Measurements from ENCODE around the gene JAZF1. TPM values are rescaled to one million over a fixed set of nuclear protein-coding genes. Genes with fewer than 3 reads are reported as not detected.

JAZF1 gene
- total and polyA plus RNA-seq, 2 experiments from 2014 or later = 9.5 to 12.1 TPM

DNA sequence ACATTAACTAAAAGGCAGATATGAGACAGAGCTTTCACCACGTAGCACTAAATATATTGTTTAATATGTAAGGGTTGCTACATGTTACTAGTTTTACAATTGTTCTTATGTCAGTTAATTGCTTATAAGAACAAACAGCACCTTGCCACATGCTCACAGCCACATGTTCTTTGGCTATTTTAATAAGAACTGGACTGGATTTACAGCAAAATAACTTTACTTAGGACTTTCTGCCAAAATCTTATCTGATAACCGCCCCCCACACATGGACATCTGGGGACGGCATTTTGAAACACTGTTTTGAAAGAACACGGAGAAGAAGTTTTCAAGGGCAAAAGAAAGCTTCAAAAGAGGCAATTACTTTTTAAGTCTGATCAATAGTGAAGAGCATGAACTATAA, 45.3 kb downstream of the JAZF1 start:
- no peak overlapping the region for H2AFZ ChIP-seq

DNA sequence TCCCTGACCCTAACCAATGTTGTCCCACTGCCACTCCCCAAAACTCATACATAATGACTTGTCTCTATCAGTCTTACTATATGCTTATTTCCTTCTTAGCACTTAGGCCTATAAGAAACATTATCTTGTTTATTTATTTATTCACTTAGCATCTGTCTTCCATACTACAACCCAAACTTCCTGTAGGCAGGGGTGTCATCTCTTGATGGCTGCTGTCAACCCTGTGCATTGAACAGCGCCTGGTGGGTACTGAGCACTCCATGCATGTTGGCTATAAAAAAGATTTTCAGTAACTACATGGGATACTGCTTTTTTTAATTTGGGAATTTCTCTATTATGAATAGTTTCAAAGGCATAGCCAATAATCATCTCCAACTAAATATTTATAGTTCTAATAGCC, 46.7 kb downstream of the JAZF1 start:
- Histone ChIP-seq H3K4me2 (no peak overlapping the region), H3K36me3 (replicated peaks; ENCODE audit: insufficient read depth, low read depth) (no peaks in the 10 kb centered on the region), H3K4me3 (no peak overlapping the region), H3K27me3 (no peaks in the 10 kb centered on the region), H3K4me1 (ENCODE audit: insufficient read depth) (peaks cover 10% of the 10 kb centered on the region), H2AFZ (no peak overlapping the region), H3K79me2 (no peaks in the 10 kb centered on the region), H3K27ac (no peak overlapping the region), H3K9me2 (replicated peaks; ENCODE audit: insufficient read depth) (no peaks in the 10 kb centered on the region), H3K9me3 (ENCODE audit: low read depth) (no peaks in the 10 kb centered on the region), H4K20me1 (ENCODE audit: insufficient read depth, poor library complexity, severe bottlenecking) (no peaks in the 10 kb centered on the region)
- no peak for DNase-seq (ENCODE audit: low spot score)
- 96% methylated on average over 1 of the region's 1 CpG for WGBS (ENCODE audit: low lambda C conversion rate, missing lambda C conversion rate)
- TF ChIP-seq, protein P1, sequence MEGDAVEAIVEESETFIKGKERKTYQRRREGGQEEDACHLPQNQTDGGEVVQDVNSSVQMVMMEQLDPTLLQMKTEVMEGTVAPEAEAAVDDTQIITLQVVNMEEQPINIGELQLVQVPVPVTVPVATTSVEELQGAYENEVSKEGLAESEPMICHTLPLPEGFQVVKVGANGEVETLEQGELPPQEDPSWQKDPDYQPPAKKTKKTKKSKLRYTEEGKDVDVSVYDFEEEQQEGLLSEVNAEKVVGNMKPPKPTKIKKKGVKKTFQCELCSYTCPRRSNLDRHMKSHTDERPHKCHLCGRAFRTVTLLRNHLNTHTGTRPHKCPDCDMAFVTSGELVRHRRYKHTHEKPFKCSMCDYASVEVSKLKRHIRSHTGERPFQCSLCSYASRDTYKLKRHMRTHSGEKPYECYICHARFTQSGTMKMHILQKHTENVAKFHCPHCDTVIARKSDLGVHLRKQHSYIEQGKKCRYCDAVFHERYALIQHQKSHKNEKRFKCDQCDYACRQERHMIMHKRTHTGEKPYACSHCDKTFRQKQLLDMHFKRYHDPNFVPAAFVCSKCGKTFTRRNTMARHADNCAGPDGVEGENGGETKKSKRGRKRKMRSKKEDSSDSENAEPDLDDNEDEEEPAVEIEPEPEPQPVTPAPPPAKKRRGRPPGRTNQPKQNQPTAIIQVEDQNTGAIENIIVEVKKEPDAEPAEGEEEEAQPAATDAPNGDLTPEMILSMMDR (IDR thresholded peaks at IDR 0.05; ENCODE audit: poor library complexity) = no peak
- TF ChIP-seq EZH2phosphoT487 (IDR thresholded peaks at IDR 0.05; ENCODE audit: low read depth, severe bottlenecking, unreplicated experiment) (no peak), EZH2 (IDR thresholded peaks at IDR 0.05; ENCODE audit: borderline replicate concordance) (no peak)

More for the DNA sequence above, 45.3 kb downstream of the JAZF1 start:
- Histone ChIP-seq H3K4me3 (no peak overlapping the region), H3K4me1 (ENCODE audit: insufficient read depth) (peaks cover 10% of the 10 kb centered on the region), H3K79me2 (no peaks in the 10 kb centered on the region), H3K9me2 (replicated peaks; ENCODE audit: insufficient read depth) (no peaks in the 10 kb centered on the region), H3K9me3 (ENCODE audit: low read depth) (no peaks in the 10 kb centered on the region), H3K27me3 (no peaks in the 10 kb centered on the region), H3K27ac (peak overlapping the region; percentile 24), H4K20me1 (ENCODE audit: insufficient read depth, poor library complexity, severe bottlenecking) (no peaks in the 10 kb centered on the region), H3K4me2 (peak overlapping the region; percentile 38), H3K36me3 (replicated peaks; ENCODE audit: insufficient read depth, low read depth) (no peaks in the 10 kb centered on the region)
- no peak for TF ChIP-seq EZH2phosphoT487 (IDR thresholded peaks at IDR 0.05; ENCODE audit: low read depth, severe bottlenecking, unreplicated experiment)
- TF ChIP-seq, protein P1 (IDR thresholded peaks at IDR 0.05; ENCODE audit: poor library complexity) = no peak
- no peak for TF ChIP-seq EZH2 (IDR thresholded peaks at IDR 0.05; ENCODE audit: borderline replicate concordance)
- 37% methylated on average over 4 of the region's 4 CpGs for WGBS (ENCODE audit: low lambda C conversion rate, missing lambda C conversion rate)
- no peak for DNase-seq (ENCODE audit: low spot score)

DNA sequence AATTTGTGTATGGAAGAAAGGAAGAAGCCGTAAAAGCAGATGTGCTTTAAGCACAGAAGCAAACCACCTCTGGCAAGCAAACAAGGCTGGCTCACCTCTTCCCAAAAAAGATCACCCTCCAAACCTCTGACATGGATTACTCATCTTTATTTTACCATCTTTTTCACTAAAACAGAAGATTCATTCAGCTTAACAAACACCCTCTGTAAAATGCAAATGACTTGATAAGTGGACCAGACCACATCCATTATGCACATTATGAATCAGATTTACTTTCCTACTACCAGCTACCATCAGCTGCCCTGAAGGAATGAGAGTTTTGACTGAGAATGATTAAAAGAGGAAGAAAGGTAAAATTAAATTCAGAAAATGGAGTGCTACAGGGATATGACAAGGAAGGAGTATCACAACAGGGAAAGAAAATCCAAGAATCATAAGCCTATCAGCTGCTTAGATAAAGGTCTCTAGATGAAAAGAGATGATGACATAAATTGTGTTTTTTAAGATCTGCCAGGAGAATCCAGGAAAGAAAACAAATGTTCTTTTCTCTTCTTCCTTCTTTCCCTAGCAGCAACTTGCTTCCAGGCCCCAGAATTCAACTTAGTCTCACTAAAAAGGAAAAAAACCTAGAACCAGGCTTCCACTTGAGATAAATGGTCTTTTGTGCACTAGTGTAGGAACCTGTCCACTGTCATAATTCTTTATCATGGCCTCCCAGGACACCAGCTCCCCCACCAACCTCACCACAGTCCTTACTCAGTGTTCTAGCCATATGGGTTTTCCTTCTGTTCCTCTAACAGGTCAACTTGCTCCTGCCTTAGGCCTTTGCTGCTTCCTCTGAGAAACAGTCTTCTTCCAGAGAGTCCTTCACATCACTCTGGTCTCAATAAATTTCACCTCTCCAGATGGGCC, 47.4 kb downstream of the JAZF1 start:
- Histone ChIP-seq H3K27ac (no peak overlapping the region), H3K4me3 (no peak overlapping the region), H3K36me3 (replicated peaks; ENCODE audit: insufficient read depth, low read depth) (no peaks in the 10 kb centered on the region), H3K4me1 (ENCODE audit: insufficient read depth) (peaks cover 10% of the 10 kb centered on the region), H2AFZ (no peak overlapping the region), H3K27me3 (no peaks in the 10 kb centered on the region), H4K20me1 (ENCODE audit: insufficient read depth, poor library complexity, severe bottlenecking) (no peaks in the 10 kb centered on the region), H3K79me2 (no peaks in the 10 kb centered on the region), H3K9me3 (ENCODE audit: low read depth) (no peaks in the 10 kb centered on the region), H3K4me2 (no peak overlapping the region), H3K9me2 (replicated peaks; ENCODE audit: insufficient read depth) (no peaks in the 10 kb centered on the region)
- DNase-seq (ENCODE audit: low spot score) = no peak
- no peak for TF ChIP-seq EZH2 (IDR thresholded peaks at IDR 0.05; ENCODE audit: borderline replicate concordance)
- WGBS (ENCODE audit: low lambda C conversion rate, missing lambda C conversion rate) = 89% methylated on average over 1 of the region's 1 CpG

DNA sequence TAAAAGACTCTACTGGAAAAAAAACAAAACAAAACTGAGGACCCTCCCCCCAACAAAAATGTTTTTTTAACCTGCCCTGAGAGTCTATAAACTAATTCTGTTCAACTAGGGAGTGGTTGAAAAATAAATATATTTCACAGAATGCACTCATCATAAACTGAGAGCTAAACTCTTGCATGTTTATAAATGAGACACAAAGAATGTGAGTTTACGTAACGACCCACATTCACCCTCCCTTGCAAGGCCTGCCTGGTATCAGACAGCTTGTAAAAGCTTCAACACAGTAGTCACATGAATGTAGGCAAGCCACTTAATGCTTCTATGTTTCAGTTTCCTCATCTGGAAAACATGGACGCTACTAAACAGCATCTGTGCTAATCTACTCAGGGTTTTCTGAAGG, 50.3 kb downstream of the JAZF1 start:
- no peak overlapping the region for H3K4me2 ChIP-seq
- H2AFZ ChIP-seq = no peak overlapping the region
- H3K9me2 ChIP-seq (replicated peaks; ENCODE audit: insufficient read depth) = no peaks in the 10 kb centered on the region
- H3K27ac ChIP-seq = peak overlapping the region; percentile 56
- no peaks in the 10 kb centered on the region for H3K9me3 ChIP-seq (ENCODE audit: low read depth)
- no peaks in the 10 kb centered on the region for H4K20me1 ChIP-seq (ENCODE audit: insufficient read depth, poor library complexity, severe bottlenecking)
- peak; percentile 53 for DNase-seq (ENCODE audit: low spot score)
- no peak overlapping the region for H3K4me3 ChIP-seq
- H3K27me3 ChIP-seq = no peaks in the 10 kb centered on the region
- 34% methylated on average over 3 of the region's 3 CpGs for WGBS (ENCODE audit: low lambda C conversion rate, missing lambda C conversion rate)
- TF ChIP-seq EZH2phosphoT487 (IDR thresholded peaks at IDR 0.05; ENCODE audit: low read depth, severe bottlenecking, unreplicated experiment) (no peak), EZH2 (IDR thresholded peaks at IDR 0.05; ENCODE audit: borderline replicate concordance) (no peak)
- TF ChIP-seq, protein P1 (IDR thresholded peaks at IDR 0.05; ENCODE audit: poor library complexity) = no peak
- no peaks in the 10 kb centered on the region for H3K79me2 ChIP-seq
- peaks cover 1% of the 10 kb centered on the region for H3K4me1 ChIP-seq (ENCODE audit: insufficient read depth)
- H3K36me3 ChIP-seq (replicated peaks; ENCODE audit: insufficient read depth, low read depth) = no peaks in the 10 kb centered on the region

All from hepatocyte (in vitro differentiated cells).